ENCODE data around the gene KRTAP10-1.
"Not testable (repeated sequence)": the region's sequence is repeated elsewhere in the genome, so short reads cannot be mapped to it uniquely, and the experiment has no call there.

DNA sequence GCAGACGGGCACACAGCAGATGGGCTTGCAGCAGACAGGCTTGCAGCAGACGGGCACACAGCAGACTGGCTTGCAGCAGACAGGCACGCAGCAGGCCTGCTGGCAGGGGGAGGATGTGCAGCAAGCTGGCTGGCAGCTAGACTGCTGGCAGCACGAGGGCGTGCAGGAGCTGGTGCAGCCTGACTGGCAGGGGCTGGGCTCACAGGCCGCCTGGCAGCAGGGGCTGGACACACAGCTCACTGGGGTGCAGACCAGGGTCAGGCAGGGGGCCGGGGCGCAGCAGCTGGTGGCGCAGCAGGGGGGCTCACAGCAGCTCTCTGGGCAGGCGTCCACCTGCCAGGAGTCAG lies 18.3 kb upstream of the KRTAP10-1 start:
- TF ChIP-seq, protein P1, sequence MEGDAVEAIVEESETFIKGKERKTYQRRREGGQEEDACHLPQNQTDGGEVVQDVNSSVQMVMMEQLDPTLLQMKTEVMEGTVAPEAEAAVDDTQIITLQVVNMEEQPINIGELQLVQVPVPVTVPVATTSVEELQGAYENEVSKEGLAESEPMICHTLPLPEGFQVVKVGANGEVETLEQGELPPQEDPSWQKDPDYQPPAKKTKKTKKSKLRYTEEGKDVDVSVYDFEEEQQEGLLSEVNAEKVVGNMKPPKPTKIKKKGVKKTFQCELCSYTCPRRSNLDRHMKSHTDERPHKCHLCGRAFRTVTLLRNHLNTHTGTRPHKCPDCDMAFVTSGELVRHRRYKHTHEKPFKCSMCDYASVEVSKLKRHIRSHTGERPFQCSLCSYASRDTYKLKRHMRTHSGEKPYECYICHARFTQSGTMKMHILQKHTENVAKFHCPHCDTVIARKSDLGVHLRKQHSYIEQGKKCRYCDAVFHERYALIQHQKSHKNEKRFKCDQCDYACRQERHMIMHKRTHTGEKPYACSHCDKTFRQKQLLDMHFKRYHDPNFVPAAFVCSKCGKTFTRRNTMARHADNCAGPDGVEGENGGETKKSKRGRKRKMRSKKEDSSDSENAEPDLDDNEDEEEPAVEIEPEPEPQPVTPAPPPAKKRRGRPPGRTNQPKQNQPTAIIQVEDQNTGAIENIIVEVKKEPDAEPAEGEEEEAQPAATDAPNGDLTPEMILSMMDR (IDR thresholded peaks at IDR 0.05; ENCODE audit: low read depth, low read length): not testable (repeated sequence)
- not testable (repeated sequence) for TF ChIP-seq EZH2phosphoT487 (IDR thresholded peaks at IDR 0.05; ENCODE audit: low read depth)
